ENCODE data around the gene PLAAT4.
"Not testable (repeated sequence)": the region's sequence is repeated elsewhere in the genome, so short reads cannot be mapped to it uniquely, and the experiment has no call there.

- not testable (repeated sequence) for TF ChIP-seq CREB1 (CRISPR knock-in tag; IDR thresholded peaks at IDR 0.05); RELA (CRISPR knock-in tag; IDR thresholded peaks at IDR 0.05; ENCODE audit: borderline replicate concordance); ZBTB21 (CRISPR knock-in tag; IDR thresholded peaks at IDR 0.05; ENCODE audit: borderline replicate concordance); ZNF138 (CRISPR knock-in tag; conservative IDR thresholded peaks at IDR 0.05); USF2 (CRISPR knock-in tag; IDR thresholded peaks at IDR 0.05); ATF2 (CRISPR knock-in tag; IDR thresholded peaks at IDR 0.05; ENCODE audit: borderline replicate concordance, low read depth); KAT7 (CRISPR knock-in tag; IDR thresholded peaks at IDR 0.05; ENCODE audit: borderline replicate concordance); ELF4 (CRISPR knock-in tag; IDR thresholded peaks at IDR 0.05; ENCODE audit: low read depth); CREM (CRISPR knock-in tag; IDR thresholded peaks at IDR 0.05)
- TF ChIP-seq, protein P1, sequence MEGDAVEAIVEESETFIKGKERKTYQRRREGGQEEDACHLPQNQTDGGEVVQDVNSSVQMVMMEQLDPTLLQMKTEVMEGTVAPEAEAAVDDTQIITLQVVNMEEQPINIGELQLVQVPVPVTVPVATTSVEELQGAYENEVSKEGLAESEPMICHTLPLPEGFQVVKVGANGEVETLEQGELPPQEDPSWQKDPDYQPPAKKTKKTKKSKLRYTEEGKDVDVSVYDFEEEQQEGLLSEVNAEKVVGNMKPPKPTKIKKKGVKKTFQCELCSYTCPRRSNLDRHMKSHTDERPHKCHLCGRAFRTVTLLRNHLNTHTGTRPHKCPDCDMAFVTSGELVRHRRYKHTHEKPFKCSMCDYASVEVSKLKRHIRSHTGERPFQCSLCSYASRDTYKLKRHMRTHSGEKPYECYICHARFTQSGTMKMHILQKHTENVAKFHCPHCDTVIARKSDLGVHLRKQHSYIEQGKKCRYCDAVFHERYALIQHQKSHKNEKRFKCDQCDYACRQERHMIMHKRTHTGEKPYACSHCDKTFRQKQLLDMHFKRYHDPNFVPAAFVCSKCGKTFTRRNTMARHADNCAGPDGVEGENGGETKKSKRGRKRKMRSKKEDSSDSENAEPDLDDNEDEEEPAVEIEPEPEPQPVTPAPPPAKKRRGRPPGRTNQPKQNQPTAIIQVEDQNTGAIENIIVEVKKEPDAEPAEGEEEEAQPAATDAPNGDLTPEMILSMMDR (IDR thresholded peaks at IDR 0.05), result not testable (repeated sequence)
- TF ChIP-seq, protein P2, sequence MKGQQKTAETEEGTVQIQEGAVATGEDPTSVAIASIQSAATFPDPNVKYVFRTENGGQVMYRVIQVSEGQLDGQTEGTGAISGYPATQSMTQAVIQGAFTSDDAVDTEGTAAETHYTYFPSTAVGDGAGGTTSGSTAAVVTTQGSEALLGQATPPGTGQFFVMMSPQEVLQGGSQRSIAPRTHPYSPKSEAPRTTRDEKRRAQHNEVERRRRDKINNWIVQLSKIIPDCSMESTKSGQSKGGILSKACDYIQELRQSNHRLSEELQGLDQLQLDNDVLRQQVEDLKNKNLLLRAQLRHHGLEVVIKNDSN (CRISPR knock-in tag; IDR thresholded peaks at IDR 0.05), result not testable (repeated sequence)
- TF ChIP-seq, protein P3, sequence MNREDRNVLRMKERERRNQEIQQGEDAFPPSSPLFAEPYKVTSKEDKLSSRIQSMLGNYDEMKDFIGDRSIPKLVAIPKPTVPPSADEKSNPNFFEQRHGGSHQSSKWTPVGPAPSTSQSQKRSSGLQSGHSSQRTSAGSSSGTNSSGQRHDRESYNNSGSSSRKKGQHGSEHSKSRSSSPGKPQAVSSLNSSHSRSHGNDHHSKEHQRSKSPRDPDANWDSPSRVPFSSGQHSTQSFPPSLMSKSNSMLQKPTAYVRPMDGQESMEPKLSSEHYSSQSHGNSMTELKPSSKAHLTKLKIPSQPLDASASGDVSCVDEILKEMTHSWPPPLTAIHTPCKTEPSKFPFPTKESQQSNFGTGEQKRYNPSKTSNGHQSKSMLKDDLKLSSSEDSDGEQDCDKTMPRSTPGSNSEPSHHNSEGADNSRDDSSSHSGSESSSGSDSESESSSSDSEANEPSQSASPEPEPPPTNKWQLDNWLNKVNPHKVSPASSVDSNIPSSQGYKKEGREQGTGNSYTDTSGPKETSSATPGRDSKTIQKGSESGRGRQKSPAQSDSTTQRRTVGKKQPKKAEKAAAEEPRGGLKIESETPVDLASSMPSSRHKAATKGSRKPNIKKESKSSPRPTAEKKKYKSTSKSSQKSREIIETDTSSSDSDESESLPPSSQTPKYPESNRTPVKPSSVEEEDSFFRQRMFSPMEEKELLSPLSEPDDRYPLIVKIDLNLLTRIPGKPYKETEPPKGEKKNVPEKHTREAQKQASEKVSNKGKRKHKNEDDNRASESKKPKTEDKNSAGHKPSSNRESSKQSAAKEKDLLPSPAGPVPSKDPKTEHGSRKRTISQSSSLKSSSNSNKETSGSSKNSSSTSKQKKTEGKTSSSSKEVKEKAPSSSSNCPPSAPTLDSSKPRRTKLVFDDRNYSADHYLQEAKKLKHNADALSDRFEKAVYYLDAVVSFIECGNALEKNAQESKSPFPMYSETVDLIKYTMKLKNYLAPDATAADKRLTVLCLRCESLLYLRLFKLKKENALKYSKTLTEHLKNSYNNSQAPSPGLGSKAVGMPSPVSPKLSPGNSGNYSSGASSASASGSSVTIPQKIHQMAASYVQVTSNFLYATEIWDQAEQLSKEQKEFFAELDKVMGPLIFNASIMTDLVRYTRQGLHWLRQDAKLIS (CRISPR knock-in tag; IDR thresholded peaks at IDR 0.05; ENCODE audit: borderline replicate concordance), result not testable (repeated sequence)
- TF ChIP-seq, protein P4, sequence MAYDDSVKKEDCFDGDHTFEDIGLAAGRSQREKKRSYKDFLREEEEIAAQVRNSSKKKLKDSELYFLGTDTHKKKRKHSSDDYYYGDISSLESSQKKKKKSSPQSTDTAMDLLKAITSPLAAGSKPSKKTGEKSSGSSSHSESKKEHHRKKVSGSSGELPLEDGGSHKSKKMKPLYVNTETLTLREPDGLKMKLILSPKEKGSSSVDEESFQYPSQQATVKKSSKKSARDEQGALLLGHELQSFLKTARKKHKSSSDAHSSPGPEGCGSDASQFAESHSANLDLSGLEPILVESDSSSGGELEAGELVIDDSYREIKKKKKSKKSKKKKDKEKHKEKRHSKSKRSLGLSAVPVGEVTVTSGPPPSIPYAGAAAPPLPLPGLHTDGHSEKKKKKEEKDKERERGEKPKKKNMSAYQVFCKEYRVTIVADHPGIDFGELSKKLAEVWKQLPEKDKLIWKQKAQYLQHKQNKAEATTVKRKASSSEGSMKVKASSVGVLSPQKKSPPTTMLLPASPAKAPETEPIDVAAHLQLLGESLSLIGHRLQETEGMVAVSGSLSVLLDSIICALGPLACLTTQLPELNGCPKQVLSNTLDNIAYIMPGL (CRISPR knock-in tag; IDR thresholded peaks at IDR 0.05), result not testable (repeated sequence)
These were observed 8.5 kb upstream of the PLAAT4 start for GRCh38 chr11:63528156-63528555.
